Mesothelial cell of epicardium (in vitro differentiated cells): Measurements from ENCODE around the gene VEGFA. TPM values are rescaled to one million over a fixed set of nuclear protein-coding genes. Genes with fewer than 3 reads are reported as not detected.

Experiments
- DNase-seq, 2 experiments: peaks; one replicate each; pipeline ENCODE4 v3.0.0; 2021; ENCODE audit warnings: low spot score in 2 of 2; ENCODE audit not compliant: unreplicated experiment in 2 of 2
- H3K27ac Mint-ChIP-seq: 2 replicates; pipeline ENCODE4 v1.8.0; 2021; ENCODE audit warnings: mixed read lengths
- H3K27me3 Mint-ChIP-seq: 2 replicates; pipeline ENCODE4 v1.8.0; 2021; ENCODE audit warnings: low read depth, mixed read lengths
- H3K36me3 Mint-ChIP-seq: 2 replicates; pipeline ENCODE4 v1.8.0; 2021; ENCODE audit warnings: mixed read lengths
- H3K4me1 Mint-ChIP-seq: 2 replicates; pipeline ENCODE4 v1.8.0; 2021; ENCODE audit warnings: mixed read lengths
- H3K4me3 Mint-ChIP-seq: 2 replicates; pipeline ENCODE4 v1.8.0; 2021; ENCODE audit warnings: mild to moderate bottlenecking, moderate library complexity, mixed read lengths
- H3K9me3 Mint-ChIP-seq: 2 replicates; pipeline ENCODE4 v1.8.0; 2021; ENCODE audit warnings: mixed read lengths
- total RNA-seq: library from RNA; stranded (reverse); gene quantifications from 3 replicates; pipeline ENCODE4 v1.2.1, GENCODE V29; 2021
- TF ChIP-seq, protein P1 (sequence below): fragments of 200-600 bp; sonication (generic); IDR thresholded peaks from one replicate; pipeline ENCODE4 v1.5.0; 2021; ENCODE audit warnings: antibody characterized with exemption; ENCODE audit not compliant: unreplicated experiment

Gene VEGFA
- total RNA-seq, 1 donor from 2014 or later = 185 TPM

DNA sequence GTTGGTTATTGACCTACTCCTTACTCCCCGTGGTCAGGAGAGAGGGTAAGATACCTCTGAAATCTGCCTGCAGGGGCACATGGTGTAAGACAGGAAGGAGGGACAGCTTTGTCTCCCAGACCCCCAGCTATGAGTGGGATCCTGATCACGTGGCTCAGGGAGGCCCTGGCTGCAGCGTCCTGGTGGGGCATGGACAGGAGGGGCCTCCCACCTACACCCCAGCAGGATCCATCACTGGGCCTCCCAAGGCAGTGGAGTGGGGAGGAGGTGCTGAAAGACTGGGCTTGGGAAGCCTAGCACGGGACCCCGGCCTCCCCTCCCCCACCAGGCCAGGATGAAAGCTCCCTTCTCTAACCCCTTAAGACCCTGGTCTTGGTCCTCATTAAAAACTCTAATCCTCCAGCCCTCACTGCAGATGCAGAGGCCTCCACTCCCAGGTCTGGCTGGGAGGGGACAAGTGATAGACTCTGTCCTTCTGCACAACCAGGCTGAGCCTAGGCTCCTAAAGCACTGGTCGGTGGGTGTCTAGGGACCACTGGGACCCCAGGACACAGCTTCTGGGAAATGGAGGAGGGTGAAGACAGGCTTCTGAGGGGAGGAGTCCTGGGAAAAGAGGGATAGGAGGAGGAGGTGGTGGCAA, 29.6 kb upstream of the VEGFA start:
- TF ChIP-seq, protein P1, sequence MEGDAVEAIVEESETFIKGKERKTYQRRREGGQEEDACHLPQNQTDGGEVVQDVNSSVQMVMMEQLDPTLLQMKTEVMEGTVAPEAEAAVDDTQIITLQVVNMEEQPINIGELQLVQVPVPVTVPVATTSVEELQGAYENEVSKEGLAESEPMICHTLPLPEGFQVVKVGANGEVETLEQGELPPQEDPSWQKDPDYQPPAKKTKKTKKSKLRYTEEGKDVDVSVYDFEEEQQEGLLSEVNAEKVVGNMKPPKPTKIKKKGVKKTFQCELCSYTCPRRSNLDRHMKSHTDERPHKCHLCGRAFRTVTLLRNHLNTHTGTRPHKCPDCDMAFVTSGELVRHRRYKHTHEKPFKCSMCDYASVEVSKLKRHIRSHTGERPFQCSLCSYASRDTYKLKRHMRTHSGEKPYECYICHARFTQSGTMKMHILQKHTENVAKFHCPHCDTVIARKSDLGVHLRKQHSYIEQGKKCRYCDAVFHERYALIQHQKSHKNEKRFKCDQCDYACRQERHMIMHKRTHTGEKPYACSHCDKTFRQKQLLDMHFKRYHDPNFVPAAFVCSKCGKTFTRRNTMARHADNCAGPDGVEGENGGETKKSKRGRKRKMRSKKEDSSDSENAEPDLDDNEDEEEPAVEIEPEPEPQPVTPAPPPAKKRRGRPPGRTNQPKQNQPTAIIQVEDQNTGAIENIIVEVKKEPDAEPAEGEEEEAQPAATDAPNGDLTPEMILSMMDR = no peak
- Mint-ChIP-seq H3K27me3 (no peaks in the 10 kb centered on the region), H3K27ac (peak overlapping the region; percentile 36), H3K9me3 (no peaks in the 10 kb centered on the region), H3K36me3 (no peaks in the 10 kb centered on the region), H3K4me3 (no peak overlapping the region), H3K4me1 (peaks cover 28% of the 10 kb centered on the region)
- DNase-seq = no peak

DNA sequence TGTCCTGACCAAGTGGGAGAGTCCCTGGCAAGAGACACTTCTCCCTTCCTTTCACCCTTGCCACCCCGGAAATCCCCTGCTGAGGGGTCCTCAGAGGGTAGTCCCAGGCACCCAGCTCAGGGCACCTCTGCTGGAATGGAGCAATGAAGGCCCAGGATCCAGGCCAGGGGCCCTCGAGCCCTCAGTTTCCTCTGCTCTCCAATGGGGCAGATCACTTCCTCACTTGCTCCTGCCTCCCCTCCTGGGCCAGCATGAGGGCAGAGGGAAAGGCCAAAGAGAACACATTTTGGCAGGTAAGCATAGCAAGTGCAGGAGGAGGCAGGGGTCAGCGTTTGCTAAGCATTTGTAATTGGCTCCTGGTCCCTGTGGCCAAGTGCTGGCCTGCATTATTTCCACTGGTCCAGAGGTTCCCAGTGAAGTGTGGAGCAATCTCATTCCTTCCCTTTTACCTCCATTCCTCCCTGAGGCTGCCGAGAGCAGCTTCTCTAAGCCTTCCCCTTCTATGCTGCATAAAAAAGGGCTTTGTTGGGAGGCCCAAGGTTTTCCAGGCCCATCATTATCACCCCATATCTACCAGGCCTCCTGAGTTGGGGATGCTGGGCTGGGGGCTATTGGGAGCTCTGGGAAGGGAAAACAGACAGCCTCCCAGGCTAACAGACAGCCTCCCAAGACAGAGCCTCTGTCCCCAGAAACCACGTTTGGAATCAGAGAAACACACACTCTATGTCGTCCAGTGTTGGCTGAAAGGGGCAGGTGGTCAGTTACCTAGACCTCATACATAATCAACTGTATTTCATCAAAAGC, 28.8 kb upstream of the VEGFA start:
- TF ChIP-seq, protein P1 = no peak
- DNase-seq = no peak
- peaks cover 35% of the 10 kb centered on the region for H3K4me1 Mint-ChIP-seq
- no peak overlapping the region for H3K4me3 Mint-ChIP-seq
- peaks cover under 1% of the 10 kb centered on the region for H3K27me3 Mint-ChIP-seq
- H3K9me3 Mint-ChIP-seq = no peaks in the 10 kb centered on the region
- no peaks in the 10 kb centered on the region for H3K36me3 Mint-ChIP-seq
- peak overlapping the region; percentile 36 for H3K27ac Mint-ChIP-seq

DNA sequence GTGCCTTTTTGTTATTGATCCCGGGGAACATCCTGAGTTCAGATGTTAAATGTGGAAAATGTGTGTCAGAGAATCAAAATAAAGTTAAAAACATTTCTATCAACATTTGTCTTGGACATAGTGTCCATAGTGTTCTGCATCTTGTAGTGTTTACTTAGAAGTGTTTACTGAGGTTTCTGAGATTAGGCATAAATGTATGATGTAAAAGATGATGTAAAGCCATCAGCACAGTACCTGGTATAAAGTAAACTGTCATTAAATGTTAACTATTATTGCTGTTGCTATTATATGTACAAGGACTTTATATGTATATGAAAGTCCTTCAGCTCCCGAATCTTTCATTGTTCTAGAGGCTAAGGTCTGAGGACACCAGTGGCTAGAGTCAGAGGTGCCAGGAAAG, 28.2 kb upstream of the VEGFA start:
- TF ChIP-seq, protein P1 = no peak
- DNase-seq = no peak
- Mint-ChIP-seq H3K4me1 (peaks cover 40% of the 10 kb centered on the region), H3K27ac (no peak overlapping the region), H3K4me3 (no peak overlapping the region), H3K36me3 (no peaks in the 10 kb centered on the region), H3K27me3 (peaks cover 1% of the 10 kb centered on the region), H3K9me3 (no peaks in the 10 kb centered on the region)

DNA sequence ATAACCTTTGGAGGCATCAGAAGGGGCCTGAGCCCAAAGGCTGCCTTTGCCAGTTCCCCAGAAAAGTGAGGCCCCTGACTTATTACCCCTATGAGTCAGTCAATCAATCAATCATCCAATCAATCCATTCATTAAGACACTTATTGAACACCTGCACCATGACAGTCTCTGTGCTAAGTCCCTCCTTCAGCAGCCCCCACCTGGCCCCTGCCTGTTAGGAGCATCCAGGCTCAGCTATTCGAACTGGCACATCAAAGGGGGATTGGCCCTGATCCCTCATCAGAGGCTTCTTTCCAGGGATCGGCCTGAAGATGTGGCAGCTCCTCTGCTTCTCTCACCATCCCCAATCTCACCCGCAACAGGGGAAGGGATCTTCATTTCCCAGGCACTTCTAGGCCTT, 27.7 kb upstream of the VEGFA start:
- peak in 1 of 2 experiments; percentile 29 for DNase-seq
- H3K27me3 Mint-ChIP-seq = peaks cover 3% of the 10 kb centered on the region
- H3K4me1 Mint-ChIP-seq = peaks cover 43% of the 10 kb centered on the region
- no peaks in the 10 kb centered on the region for H3K36me3 Mint-ChIP-seq
- H3K27ac Mint-ChIP-seq = peak overlapping the region; percentile 59
- no peaks in the 10 kb centered on the region for H3K9me3 Mint-ChIP-seq
- H3K4me3 Mint-ChIP-seq = no peak overlapping the region
- TF ChIP-seq, protein P1 = no peak

DNA sequence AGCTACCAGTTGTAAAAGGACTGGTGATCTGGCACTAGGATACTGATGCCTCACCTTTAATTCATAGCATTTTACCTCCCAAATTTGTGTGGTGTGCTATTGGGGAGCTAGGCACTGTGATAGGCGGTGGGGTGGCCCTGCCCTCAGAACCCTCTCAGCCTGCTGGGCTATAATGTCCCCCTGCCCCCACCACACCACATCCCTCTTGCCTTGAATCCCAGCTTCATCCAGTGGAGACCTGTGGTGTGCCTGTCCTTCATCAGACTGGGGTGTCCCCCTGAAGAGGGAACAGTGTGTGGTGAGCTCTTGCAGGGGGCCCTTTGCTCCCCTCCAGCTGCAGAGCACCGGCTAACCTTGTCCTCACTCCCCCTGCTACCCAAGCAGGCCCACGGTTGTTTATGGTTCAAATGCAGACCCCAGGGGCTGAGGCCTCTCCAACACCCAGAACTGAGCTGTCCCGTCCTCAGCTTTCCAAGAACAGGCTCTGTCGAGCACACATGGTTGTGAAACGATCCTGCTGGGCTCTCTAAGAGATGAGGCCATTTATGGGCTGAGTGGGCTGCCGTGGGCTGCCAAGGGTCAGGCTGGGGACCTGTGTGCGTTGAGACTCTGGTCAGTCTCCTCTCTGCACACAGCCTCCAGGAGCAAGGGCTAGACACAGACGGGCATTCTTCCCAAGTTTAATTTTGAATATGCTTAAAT, 26.9 kb upstream of the VEGFA start:
- H3K9me3 Mint-ChIP-seq = no peaks in the 10 kb centered on the region
- TF ChIP-seq, protein P1 = no peak
- H3K36me3 Mint-ChIP-seq = no peaks in the 10 kb centered on the region
- H3K4me3 Mint-ChIP-seq = no peak overlapping the region
- H3K27me3 Mint-ChIP-seq = peaks cover 7% of the 10 kb centered on the region
- peak in 1 of 2 experiments; percentile 30 for DNase-seq
- no peak overlapping the region for H3K27ac Mint-ChIP-seq
- H3K4me1 Mint-ChIP-seq = peaks cover 47% of the 10 kb centered on the region
